Measurements from ENCODE around the gene CSRNP3. TPM values are rescaled to one million over a fixed set of nuclear protein-coding genes. Genes with fewer than 3 reads are reported as not detected.

The CSRNP3 gene
- total and polyA plus RNA-seq, 10 donors = 0.30 to 7.4 (median 3.4) TPM

GRCh38 chr2:165651233-165651632, 181.7 kb downstream of the CSRNP3 start:
- intact Hi-C loops (cut with DNase I; ENCODE audit: low total_unique reads) = no loop called here
- no peak for DNase-seq
- WGBS, 5 donors = 87 to 99% (median 96%) methylated on average over 2 of the region's 2 CpGs
- no peak for TF ChIP-seq POLR2A (IDR thresholded peaks at IDR 0.05)
- TF ChIP-seq POLR2AphosphoS5 (IDR thresholded peaks at IDR 0.05) = no peak
- no peak for TF ChIP-seq CTCF (IDR thresholded peaks at IDR 0.05 in 8 of 11, conservative IDR thresholded peaks at IDR 0.05 in 3 of 11)
- H3K4me1 ChIP-seq = no peaks in the 10 kb centered on the region
- H3K4me3 ChIP-seq = no peak overlapping the region
- no peaks in the 10 kb centered on the region for H3K27me3 ChIP-seq (replicated peaks in 1 of 7)
- H3K27ac ChIP-seq = no peak overlapping the region
- no peaks in the 10 kb centered on the region for H3K9me3 ChIP-seq
- H3K36me3 ChIP-seq = no peaks in the 10 kb centered on the region

GRCh38 chr2:165655661-165656060, 186.2 kb downstream of the CSRNP3 start:
- 78 to 88% (median 85%) methylated on average over 6 of the region's 6 CpGs for WGBS, 5 donors
- no peak overlapping the region for H3K27ac ChIP-seq
- TF ChIP-seq POLR2A (IDR thresholded peaks at IDR 0.05) (no peak), CTCF (IDR thresholded peaks at IDR 0.05 in 8 of 11, conservative IDR thresholded peaks at IDR 0.05 in 3 of 11) (no peak)
- H3K4me1 ChIP-seq = no peaks in the 10 kb centered on the region
- no peak overlapping the region for H3K4me3 ChIP-seq
- intact Hi-C loops (cut with DNase I; ENCODE audit: low total_unique reads) = no loop called here
- DNase-seq = no peak
- H3K27me3 ChIP-seq (replicated peaks in 1 of 7) = no peaks in the 10 kb centered on the region
- H3K9me3 ChIP-seq = no peaks in the 10 kb centered on the region
- H3K36me3 ChIP-seq = peaks cover 0 to 11% (median 0%) of the 10 kb centered on the region in 6 donors

GRCh38 chr2:165660361-165660760, 190.9 kb downstream of the CSRNP3 start:
- WGBS, 5 donors = 29 to 54% (median 39%) methylated on average over 3 of the region's 3 CpGs
- H3K27ac ChIP-seq = no peak overlapping the region
- no peaks in the 10 kb centered on the region for H3K9me3 ChIP-seq
- TF ChIP-seq POLR2A (IDR thresholded peaks at IDR 0.05) (no peak), CTCF (IDR thresholded peaks at IDR 0.05 in 8 of 11, conservative IDR thresholded peaks at IDR 0.05 in 3 of 11) (no peak), POLR2AphosphoS5 (IDR thresholded peaks at IDR 0.05) (no peak)
- no peak overlapping the region for H3K4me3 ChIP-seq
- no peaks in the 10 kb centered on the region for H3K4me1 ChIP-seq
- intact Hi-C loops (cut with DNase I; ENCODE audit: low total_unique reads) = no loop called here
- DNase-seq = no peak
- H3K27me3 ChIP-seq (replicated peaks in 1 of 7) = no peaks in the 10 kb centered on the region
- H3K36me3 ChIP-seq = peaks cover 0 to 11% (median 0%) of the 10 kb centered on the region in 6 donors

- TF ChIP-seq CTCF (IDR thresholded peaks at IDR 0.05 in 8 of 11, conservative IDR thresholded peaks at IDR 0.05 in 3 of 11) (no peak), POLR2AphosphoS5 (IDR thresholded peaks at IDR 0.05) (no peak), POLR2A (IDR thresholded peaks at IDR 0.05) (no peak)
- intact Hi-C loops (cut with DNase I; ENCODE audit: low total_unique reads) = no loop called here
- Histone ChIP-seq H3K4me1 (no peaks in the 10 kb centered on the region), H3K36me3 (peaks cover 0 to 11% (median 0%) of the 10 kb centered on the region in 6 donors), H3K27me3 (replicated peaks in 1 of 7) (no peaks in the 10 kb centered on the region), H3K27ac (no peak overlapping the region), H3K9me3 (no peaks in the 10 kb centered on the region), H3K4me3 (no peak overlapping the region)
- DNase-seq = no peak
Observed at GRCh38 chr2:165662720-165663119, 193.2 kb downstream of the CSRNP3 start.

Data from spleen (tissue), 11 donors.